Upper lobe of right lung (tissue), 1 donor: ENCODE results near the gene UGT1A7. TPM values are rescaled to one million over a fixed set of nuclear protein-coding genes. Genes with fewer than 3 reads are reported as not detected.

ENCODE experiments used
- ATAC-seq: fragments of 200-7000 bp; cut with Tn5 transposase; one replicate; pipeline ENCODE4 v1.9.1; 2020; ENCODE audit warnings: mild to moderate bottlenecking, moderate library complexity
- DNase-seq: peaks from one replicate; pipeline ENCODE4 v3.0.0-alpha.2; 2020
- H3K27ac ChIP-seq: fragments of 200-600 bp; one replicate; pipeline ENCODE4 v1.8.0; 2022
- H3K27me3 ChIP-seq: fragments of 200-600 bp; one replicate; pipeline ENCODE4 v1.8.0; 2022; ENCODE audit warnings: mild to moderate bottlenecking
- H3K36me3 ChIP-seq: fragments of 200-600 bp; one replicate; pipeline ENCODE4 v1.8.0; 2022
- H3K4me1 ChIP-seq: fragments of 200-600 bp; one replicate; pipeline ENCODE4 v1.8.0; 2022
- H3K4me3 ChIP-seq: fragments of 200-600 bp; one replicate; pipeline ENCODE4 v1.8.0; 2022; ENCODE audit warnings: mild to moderate bottlenecking
- H3K9me3 ChIP-seq: fragments of 200-600 bp; one replicate; pipeline ENCODE4 v1.8.0; 2022
- intact Hi-C: fragments of 100-400 bp; cut with DNase I; formaldehyde crosslinking; loops from one replicate; pipeline ENCODE4 v1.11.0; 2022
- total RNA-seq: library from RNA; stranded (reverse); fragmentation: NEBNext Ultra II Directional; extraction: Animal tissue kit (Norgen Biotek cat#: 25700); gene quantifications from one replicate; pipeline ENCODE4 v1.2.1, GENCODE V29; 2021
- TF ChIP-seq, protein P1 (sequence below): fragments of 200-600 bp; IDR thresholded peaks from one replicate; pipeline ENCODE4 v1.8.0; 2022; ENCODE audit warnings: antibody characterized with exemption
- donor health status: DM: no; HTN: yes; CAD: no; lungs with severe emphysema.

The UGT1A7 gene
- total RNA-seq, 1 donor from 2014 or later, result not detected

DNA sequence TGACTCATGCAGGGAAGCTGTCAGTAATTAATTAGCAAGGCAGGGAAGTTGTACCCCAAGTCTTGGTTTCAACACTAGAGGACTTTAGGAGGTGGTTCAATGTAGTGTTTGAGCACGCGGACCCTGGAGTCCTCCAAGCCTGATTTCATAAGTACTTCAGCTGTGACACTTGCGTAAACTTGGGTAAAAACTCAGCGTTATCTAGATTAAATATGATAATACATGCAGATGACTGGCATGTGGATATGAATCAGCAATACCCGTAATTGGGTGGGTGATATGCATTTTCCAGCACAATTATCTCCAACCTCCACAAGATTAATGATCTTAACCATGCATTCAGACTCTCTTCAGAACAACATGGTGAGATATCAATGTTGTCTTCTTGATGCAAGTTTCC is 5.2 kb downstream of the UGT1A7 start:
- Histone ChIP-seq H3K27me3 (no peaks in the 10 kb centered on the region), H3K36me3 (no peaks in the 10 kb centered on the region), H3K4me1 (no peaks in the 10 kb centered on the region), H3K4me3 (no peak overlapping the region), H3K9me3 (no peaks in the 10 kb centered on the region), H3K27ac (no peak overlapping the region)
- TF ChIP-seq, protein P1, sequence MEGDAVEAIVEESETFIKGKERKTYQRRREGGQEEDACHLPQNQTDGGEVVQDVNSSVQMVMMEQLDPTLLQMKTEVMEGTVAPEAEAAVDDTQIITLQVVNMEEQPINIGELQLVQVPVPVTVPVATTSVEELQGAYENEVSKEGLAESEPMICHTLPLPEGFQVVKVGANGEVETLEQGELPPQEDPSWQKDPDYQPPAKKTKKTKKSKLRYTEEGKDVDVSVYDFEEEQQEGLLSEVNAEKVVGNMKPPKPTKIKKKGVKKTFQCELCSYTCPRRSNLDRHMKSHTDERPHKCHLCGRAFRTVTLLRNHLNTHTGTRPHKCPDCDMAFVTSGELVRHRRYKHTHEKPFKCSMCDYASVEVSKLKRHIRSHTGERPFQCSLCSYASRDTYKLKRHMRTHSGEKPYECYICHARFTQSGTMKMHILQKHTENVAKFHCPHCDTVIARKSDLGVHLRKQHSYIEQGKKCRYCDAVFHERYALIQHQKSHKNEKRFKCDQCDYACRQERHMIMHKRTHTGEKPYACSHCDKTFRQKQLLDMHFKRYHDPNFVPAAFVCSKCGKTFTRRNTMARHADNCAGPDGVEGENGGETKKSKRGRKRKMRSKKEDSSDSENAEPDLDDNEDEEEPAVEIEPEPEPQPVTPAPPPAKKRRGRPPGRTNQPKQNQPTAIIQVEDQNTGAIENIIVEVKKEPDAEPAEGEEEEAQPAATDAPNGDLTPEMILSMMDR, result no peak
- ATAC-seq (no peak), DNase-seq (no peak)
- intact Hi-C loops, result no loop called here

DNA sequence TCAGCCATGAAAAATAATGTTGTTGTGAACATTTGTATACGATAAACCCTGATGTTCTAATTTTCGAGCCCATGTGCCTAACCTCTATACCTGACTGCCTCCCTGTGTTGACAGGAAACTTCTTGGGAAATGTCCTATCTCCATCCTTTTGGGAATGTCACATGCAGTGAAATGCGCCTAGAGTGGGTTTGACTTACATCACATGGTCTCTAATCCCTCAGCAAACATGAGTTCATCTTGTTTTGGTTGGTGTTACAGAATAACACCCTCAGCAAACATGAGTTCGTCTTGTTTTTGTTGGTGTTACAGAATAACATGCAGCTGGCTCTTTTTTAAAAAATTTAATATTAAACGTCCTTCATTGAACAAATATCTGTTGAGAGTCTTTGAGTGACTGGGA is 6.6 kb downstream of the UGT1A7 start:
- intact Hi-C loops, result no loop called here
- TF ChIP-seq, protein P1, result no peak
- no peaks in the 10 kb centered on the region for H3K9me3 ChIP-seq

DNA sequence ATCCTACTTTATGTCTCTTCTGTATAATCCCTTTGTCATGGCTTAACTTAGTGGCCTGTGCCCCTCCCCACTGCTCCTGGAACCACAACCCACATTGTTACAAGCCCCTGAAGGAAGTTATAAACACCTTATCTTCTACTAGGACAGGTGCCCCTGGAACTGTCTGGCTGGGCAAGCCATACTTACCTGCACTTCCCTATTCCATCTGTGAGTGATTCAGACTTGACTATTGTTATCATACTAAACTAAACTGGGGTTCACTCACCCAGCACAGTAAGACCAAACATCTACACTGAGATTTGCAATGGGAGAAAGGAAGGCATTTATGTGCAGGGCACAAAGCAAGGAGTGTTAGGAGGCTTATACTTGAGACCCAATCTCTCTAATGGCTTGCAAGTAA is 7.3 kb downstream of the UGT1A7 start:
- Histone ChIP-seq H3K36me3 (no peaks in the 10 kb centered on the region), H3K9me3 (no peaks in the 10 kb centered on the region), H3K4me3 (no peak overlapping the region), H3K27ac (no peak overlapping the region), H3K4me1 (no peaks in the 10 kb centered on the region), H3K27me3 (no peaks in the 10 kb centered on the region)
- intact Hi-C loops, result no loop called here
- ATAC-seq (no peak), DNase-seq (no peak)
- TF ChIP-seq, protein P1, result no peak

More for the DNA sequence above, 6.6 kb downstream of the UGT1A7 start:
- Histone ChIP-seq H3K4me1 (no peaks in the 10 kb centered on the region), H3K27ac (no peak overlapping the region), H3K36me3 (no peaks in the 10 kb centered on the region), H3K27me3 (no peaks in the 10 kb centered on the region), H3K4me3 (no peak overlapping the region)
- DNase-seq, result no peak
- no peak for ATAC-seq

DNA sequence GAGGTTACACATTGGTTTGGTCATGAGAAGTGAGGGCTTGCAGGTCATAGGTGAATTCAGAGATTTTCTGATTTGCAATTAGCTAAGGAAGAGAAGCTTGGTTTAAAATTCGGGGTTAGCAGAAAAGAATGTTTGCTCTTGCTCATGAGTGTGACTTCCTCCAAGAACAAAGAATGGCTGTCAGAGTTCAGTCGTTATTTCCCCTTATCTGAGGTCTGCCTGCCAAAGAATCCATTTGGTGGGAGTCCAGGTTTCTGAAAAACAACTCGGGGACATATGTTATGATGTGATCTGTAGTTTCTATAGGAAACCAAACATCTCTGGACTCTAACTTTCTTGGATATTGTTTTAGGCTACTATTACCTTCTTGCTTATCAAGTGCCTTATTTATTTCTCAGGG is 7.8 kb downstream of the UGT1A7 start:
- Histone ChIP-seq H3K4me1 (no peaks in the 10 kb centered on the region), H3K36me3 (no peaks in the 10 kb centered on the region), H3K27me3 (no peaks in the 10 kb centered on the region), H3K9me3 (no peaks in the 10 kb centered on the region), H3K4me3 (no peak overlapping the region), H3K27ac (no peak overlapping the region)
- TF ChIP-seq, protein P1, result no peak
- ATAC-seq (no peak), DNase-seq (no peak)
- intact Hi-C loops, result no loop called here

DNA sequence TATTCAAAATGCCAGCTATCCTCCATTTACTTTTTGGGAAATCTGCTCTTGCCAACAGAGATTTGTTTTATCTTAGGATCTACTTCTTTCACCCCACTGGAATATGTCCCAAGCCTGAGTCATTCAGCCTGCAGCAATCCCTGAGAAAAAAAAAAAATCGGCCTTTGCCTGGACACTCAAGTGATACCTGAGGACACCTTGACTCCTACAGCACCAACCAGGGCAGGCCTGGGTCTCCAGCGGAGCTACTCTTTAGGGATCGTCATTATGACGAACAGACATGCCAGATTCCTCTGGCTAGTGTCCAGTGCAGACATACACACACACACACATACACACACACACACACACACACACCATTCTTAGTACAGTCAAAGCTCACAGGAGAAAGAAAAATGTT is 8.7 kb downstream of the UGT1A7 start:
- DNase-seq, result no peak
- no peaks in the 10 kb centered on the region for H3K27me3 ChIP-seq
- no peaks in the 10 kb centered on the region for H3K9me3 ChIP-seq
- intact Hi-C loops, result no loop called here
- no peaks in the 10 kb centered on the region for H3K4me1 ChIP-seq
- ATAC-seq, result no peak
- TF ChIP-seq, protein P1, result no peak
- H3K4me3 ChIP-seq, result no peak overlapping the region
- H3K36me3 ChIP-seq, result no peaks in the 10 kb centered on the region
- no peak overlapping the region for H3K27ac ChIP-seq
